Measurements from ENCODE around the gene ARL13A.

The ARL13A gene

DNA sequence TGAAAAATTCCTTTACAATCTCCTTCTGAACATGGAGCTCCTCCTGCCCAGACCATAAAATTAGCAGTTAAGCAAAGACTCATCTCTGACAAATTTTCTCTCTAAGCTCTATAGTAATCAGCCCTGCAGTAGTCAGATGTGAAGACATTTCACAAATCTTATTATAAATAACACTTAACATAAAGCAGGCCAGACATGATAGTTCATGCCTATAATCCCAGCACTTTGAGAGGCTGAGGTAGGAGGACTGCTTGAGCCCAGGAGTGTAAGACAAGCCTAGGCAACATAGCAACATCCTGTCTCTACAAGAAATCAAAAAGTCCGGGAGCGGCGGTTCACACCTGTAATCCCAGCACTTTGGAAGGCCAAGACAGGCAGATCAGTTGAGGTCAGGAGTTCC is 52.5 kb downstream of the ARL13A start:
- DNase-seq (ENCODE audit: low read depth) = no peak
- TF ChIP-seq, protein P1, sequence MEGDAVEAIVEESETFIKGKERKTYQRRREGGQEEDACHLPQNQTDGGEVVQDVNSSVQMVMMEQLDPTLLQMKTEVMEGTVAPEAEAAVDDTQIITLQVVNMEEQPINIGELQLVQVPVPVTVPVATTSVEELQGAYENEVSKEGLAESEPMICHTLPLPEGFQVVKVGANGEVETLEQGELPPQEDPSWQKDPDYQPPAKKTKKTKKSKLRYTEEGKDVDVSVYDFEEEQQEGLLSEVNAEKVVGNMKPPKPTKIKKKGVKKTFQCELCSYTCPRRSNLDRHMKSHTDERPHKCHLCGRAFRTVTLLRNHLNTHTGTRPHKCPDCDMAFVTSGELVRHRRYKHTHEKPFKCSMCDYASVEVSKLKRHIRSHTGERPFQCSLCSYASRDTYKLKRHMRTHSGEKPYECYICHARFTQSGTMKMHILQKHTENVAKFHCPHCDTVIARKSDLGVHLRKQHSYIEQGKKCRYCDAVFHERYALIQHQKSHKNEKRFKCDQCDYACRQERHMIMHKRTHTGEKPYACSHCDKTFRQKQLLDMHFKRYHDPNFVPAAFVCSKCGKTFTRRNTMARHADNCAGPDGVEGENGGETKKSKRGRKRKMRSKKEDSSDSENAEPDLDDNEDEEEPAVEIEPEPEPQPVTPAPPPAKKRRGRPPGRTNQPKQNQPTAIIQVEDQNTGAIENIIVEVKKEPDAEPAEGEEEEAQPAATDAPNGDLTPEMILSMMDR (conservative IDR thresholded peaks at IDR 0.05; ENCODE audit: control insufficient read depth, insufficient read depth, low read depth, low read length) = no peak
- H3K4me3 ChIP-seq (ENCODE audit: control insufficient read depth, low read depth, low read length) = no peak overlapping the region

DNA sequence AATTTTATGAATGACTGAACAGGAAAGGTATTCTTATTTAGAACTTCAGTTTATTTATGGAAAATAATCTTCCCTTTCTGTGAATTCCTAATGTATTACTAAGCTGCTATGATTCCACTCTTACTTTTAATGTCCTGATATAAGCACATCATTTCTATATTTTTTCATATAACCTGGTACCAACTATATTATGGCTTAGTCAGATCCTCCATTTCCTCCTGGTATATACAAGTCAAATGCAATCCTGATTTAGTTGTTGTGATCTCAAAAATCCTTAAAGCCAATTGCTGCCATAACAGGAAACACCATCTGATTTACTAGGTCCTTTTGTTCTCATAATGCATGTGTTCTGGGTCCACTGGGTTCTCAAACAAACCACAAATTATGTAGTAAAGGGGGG is 55.6 kb downstream of the ARL13A start:
- peak; percentile 2 for DNase-seq (ENCODE audit: low read depth)
- no peak overlapping the region for H3K4me3 ChIP-seq (ENCODE audit: control insufficient read depth, low read depth, low read length)
- TF ChIP-seq, protein P1 (conservative IDR thresholded peaks at IDR 0.05; ENCODE audit: control insufficient read depth, insufficient read depth, low read depth, low read length) = no peak

DNA sequence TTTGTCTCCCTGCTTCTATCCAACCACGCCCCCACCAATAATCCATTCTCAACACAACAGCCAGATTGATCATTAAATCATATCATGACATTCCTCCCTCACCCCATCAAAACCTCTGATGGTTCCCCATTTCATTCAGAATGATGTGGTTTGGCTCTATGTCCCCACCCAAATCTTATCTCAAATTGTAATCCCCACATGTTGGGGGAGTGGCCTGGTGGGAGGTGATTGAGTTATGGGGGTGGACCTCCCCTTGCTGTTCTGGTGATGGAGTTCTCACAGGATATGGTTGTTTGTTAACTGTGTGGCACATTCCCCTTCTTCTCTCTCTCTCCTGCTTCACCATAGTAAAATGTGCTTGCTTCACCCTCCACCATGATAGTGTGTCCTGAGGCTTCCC is 59.1 kb downstream of the ARL13A start:
- DNase-seq (ENCODE audit: low read depth) = no peak

DNA sequence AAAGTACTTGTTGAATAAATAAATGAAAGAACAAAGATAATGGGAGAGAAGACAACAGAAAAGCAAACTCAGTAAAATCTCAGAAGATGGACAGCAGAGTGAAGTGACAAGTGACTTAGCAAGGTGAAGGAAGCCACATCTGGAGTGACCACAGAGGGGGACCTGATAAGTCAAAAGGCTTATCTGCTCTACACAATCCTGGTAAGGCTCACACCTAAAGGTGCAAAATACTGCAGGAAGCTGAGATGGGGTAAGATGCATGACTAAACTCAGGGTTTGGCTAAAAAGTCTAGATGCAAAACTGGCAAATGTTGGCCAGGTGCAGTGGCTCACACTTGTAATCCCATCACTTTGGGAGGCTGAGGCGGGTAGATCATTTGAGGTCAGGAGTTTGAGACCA is 60.2 kb downstream of the ARL13A start:
- no peak for DNase-seq (ENCODE audit: low read depth)
- TF ChIP-seq, protein P1 (conservative IDR thresholded peaks at IDR 0.05; ENCODE audit: control insufficient read depth, insufficient read depth, low read depth, low read length) = no peak
- no peak overlapping the region for H3K4me3 ChIP-seq (ENCODE audit: control insufficient read depth, low read depth, low read length)

More for the DNA sequence above, 59.1 kb downstream of the ARL13A start:
- TF ChIP-seq, protein P1 (conservative IDR thresholded peaks at IDR 0.05; ENCODE audit: control insufficient read depth, insufficient read depth, low read depth, low read length) = no peak
- no peak overlapping the region for H3K4me3 ChIP-seq (ENCODE audit: control insufficient read depth, low read depth, low read length)

DNA sequence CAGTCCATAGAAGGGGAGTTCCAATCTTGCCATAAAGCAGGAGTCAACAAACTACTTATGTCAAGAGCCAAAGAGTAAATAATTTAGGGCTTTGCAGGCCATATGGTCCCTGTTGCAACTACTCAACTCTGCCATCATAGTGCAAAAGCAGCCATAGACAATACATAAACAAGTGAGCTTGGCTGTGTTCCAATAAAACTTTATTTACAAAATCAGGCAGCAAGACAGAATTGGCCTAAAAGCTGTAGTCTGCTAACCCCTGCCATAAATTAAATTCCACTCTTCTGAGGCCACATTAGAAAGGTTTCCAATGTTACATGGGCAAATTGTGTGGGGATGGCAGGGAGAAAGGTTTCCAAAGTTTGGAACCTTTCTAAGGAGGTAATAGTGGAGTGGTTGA is 67.7 kb downstream of the ARL13A start:
- TF ChIP-seq, protein P1 (conservative IDR thresholded peaks at IDR 0.05; ENCODE audit: control insufficient read depth, insufficient read depth, low read depth, low read length) = no peak
- no peak for DNase-seq (ENCODE audit: low read depth)
- H3K4me3 ChIP-seq (ENCODE audit: control insufficient read depth, low read depth, low read length) = no peak overlapping the region

DNA sequence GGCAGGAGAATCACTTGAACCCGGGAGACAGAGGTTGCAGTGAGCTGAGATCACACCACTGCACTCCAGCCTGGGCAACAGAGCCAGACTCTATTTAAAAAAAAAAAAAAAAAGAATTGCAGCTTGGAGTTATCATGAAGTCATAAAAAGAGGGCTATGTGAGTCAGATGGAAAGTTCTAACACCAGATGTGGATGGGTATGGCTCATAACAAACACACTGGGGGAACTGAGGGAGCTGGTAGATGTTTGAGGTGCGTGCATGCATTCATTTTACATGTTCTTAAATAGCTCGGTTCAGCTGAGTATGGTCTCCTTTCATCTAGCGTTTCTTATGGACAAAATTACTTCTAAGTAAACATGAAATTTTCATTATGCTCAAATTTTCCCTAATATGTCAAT is 70.7 kb downstream of the ARL13A start:
- DNase-seq (ENCODE audit: low read depth) = peak; percentile 50
- TF ChIP-seq, protein P1 (conservative IDR thresholded peaks at IDR 0.05; ENCODE audit: control insufficient read depth, insufficient read depth, low read depth, low read length) = no peak

More for the DNA sequence above, 70.7 kb downstream of the ARL13A start:
- H3K4me3 ChIP-seq (ENCODE audit: control insufficient read depth, low read depth, low read length) = no peak overlapping the region

Data from fibroblast of mammary gland (primary cell).